Activated CD4-positive, alpha-beta T cell treated with anti-CD3 and anti-CD28 coated beads, Interleukin-2, Interleukin-4, amounts not matched to agents 100 ng/mL and 50 ng/mL, durations not matched to agents 16 hours and 8 hours (primary cell): Measurements from ENCODE around the gene ARNT2.

Source experiments
- DNase-seq: peaks from one replicate; pipeline ENCODE4 v3.0.0-alpha.2; 2020; ENCODE audit warnings: low spot score

The ARNT2 gene

GRCh38 chr15:80411788-80412288 lies 7.7 kb downstream of the ARNT2 start:
- DNase-seq: no peak

- no peak for DNase-seq
Observed at GRCh38 chr15:80414546-80415357, 10.6 kb downstream of the ARNT2 start.

GRCh38 chr15:80415358-80415670 lies 11.1 kb downstream of the ARNT2 start:
- no peak for DNase-seq

GRCh38 chr15:80416702-80417101 lies 12.5 kb downstream of the ARNT2 start:
- DNase-seq: no peak

- peak; percentile 39 for DNase-seq
Observed at GRCh38 chr15:80418892-80419537, 14.8 kb downstream of the ARNT2 start.

- DNase-seq: no peak
Observed at GRCh38 chr15:80419546-80419945, 15.4 kb downstream of the ARNT2 start.

- no peak for DNase-seq
Observed at GRCh38 chr15:80420658-80421057, 16.5 kb downstream of the ARNT2 start.

GRCh38 chr15:80423215-80423614 lies 19.0 kb downstream of the ARNT2 start:
- no peak for DNase-seq

- no peak for DNase-seq
Observed at GRCh38 chr15:80424381-80424780, 20.2 kb downstream of the ARNT2 start.

- DNase-seq: no peak
Observed at GRCh38 chr15:80426316-80426715, 22.1 kb downstream of the ARNT2 start.

GRCh38 chr15:80429964-80430363 lies 25.8 kb downstream of the ARNT2 start:
- no peak for DNase-seq

GRCh38 chr15:80431635-80432344 lies 27.6 kb downstream of the ARNT2 start:
- no peak for DNase-seq

GRCh38 chr15:80432345-80432702 lies 28.1 kb downstream of the ARNT2 start:
- no peak for DNase-seq

GRCh38 chr15:80433836-80434235 lies 29.7 kb downstream of the ARNT2 start:
- DNase-seq: no peak

GRCh38 chr15:80434926-80435720 lies 30.9 kb downstream of the ARNT2 start:
- no peak for DNase-seq

GRCh38 chr15:80436511-80437307 lies 32.5 kb downstream of the ARNT2 start:
- no peak for DNase-seq

GRCh38 chr15:80437334-80437891 lies 33.2 kb downstream of the ARNT2 start:
- no peak for DNase-seq

GRCh38 chr15:80439140-80439539 lies 35.0 kb downstream of the ARNT2 start:
- no peak for DNase-seq

GRCh38 chr15:80440024-80440423 lies 35.8 kb downstream of the ARNT2 start:
- DNase-seq: no peak

GRCh38 chr15:80441041-80441440 lies 36.9 kb downstream of the ARNT2 start:
- DNase-seq: no peak

GRCh38 chr15:80441714-80442113 lies 37.5 kb downstream of the ARNT2 start:
- DNase-seq: no peak
